Retinal pigment epithelial cell (primary cell): ENCODE measurements around the gene CNIH3.
"Not testable (repeated sequence)": the region's sequence is repeated elsewhere in the genome, so short reads cannot be mapped to it uniquely, and the experiment has no call there.

Source experiments
- DNase-seq: peaks from one replicate; pipeline ENCODE4 v3.0.0-alpha.2; 2010; ENCODE audit warnings: low read depth
- H3K4me3 ChIP-seq: 2 replicates; pipeline ENCODE4 v1.5.1; 2011; ENCODE audit warnings: mild to moderate bottlenecking, low read length, control low read depth, moderate library complexity
- CTCF ChIP-seq: conservative IDR thresholded peaks from 2 replicates; pipeline ENCODE4 v1.5.1; 2011; ENCODE audit warnings: low read depth, low read length, control low read depth, inconsistent platforms

Gene CNIH3

DNA sequence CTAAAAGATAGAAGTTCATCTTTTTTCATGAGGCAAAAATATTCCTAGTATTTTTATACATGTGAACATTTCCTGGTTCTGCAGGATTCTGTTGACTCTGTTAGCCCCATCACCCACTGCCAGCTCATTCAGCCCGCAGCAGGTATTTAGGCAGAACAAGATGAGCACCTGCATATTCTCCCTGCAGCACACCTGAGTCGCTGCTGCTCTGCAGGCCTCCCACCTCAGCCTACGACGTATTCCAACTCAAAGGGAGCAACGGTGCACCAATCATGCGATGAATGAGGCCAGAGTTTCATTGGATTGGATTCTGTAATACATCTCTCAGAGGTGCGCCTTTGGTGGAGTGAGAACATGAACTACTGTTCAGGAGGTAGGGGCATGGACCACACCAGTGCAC lies 87.6 kb downstream of the CNIH3 start:
- TF ChIP-seq CTCF = no peak
- no peak for DNase-seq
- H3K4me3 ChIP-seq = no peak overlapping the region

- DNase-seq = no peak
- H3K4me3 ChIP-seq = no peak overlapping the region
- TF ChIP-seq CTCF = no peak
Measured at GRCh38 chr1:224704107-224704735, 88.1 kb downstream of the CNIH3 start.

DNA sequence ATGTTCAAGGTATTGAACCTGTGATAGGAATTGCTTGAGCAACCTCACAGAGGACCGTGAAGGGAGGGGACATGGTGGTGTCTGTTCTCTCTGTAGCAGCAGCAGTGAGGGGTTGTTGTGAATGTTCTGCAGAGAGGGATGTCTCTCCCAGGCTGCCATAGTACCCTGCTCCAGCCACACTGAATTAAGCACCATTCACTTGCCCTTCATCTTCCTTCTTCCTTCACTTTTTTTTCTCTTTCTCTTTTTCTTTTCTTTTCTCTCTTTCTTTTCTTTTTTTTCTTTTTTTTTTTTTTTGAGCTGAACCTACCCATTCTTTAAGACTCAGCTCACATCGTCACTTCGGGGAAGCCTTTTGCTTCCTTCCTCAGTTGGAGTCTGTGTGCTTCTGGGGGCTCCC lies 89.5 kb downstream of the CNIH3 start:
- no peak for DNase-seq
- H3K4me3 ChIP-seq = no peak overlapping the region
- TF ChIP-seq CTCF = no peak

- no peak overlapping the region for H3K4me3 ChIP-seq
- no peak for DNase-seq
- no peak for TF ChIP-seq CTCF
Measured at GRCh38 chr1:224707843-224708725, 92.0 kb downstream of the CNIH3 start.

DNA sequence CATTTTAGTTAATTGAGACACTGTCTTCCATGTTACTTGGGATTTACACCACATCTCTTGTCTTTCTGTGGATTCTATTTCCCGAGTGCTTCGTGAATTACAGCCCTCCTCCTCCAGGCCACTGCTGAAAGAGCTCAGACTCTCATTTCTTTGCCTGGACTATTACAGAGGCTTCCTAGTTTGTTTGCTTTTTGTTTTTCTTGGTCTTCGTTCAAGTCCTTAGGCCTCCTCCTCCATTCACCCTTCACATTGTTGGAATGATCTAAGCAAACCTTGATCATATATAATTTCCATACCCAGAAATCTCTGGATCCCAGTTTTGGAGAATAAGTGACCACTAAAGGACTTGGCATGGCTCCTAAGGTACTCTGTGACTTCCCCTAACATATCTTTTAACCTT lies 94.1 kb downstream of the CNIH3 start:
- TF ChIP-seq CTCF = no peak
- H3K4me3 ChIP-seq = no peak overlapping the region
- DNase-seq = no peak

GRCh38 chr1:224711231-224711756 lies 95.2 kb downstream of the CNIH3 start:
- H3K4me3 ChIP-seq, DNase-seq: not testable (repeated sequence)

GRCh38 chr1:224711876-224712275 lies 95.8 kb downstream of the CNIH3 start:
- no peak for TF ChIP-seq CTCF
- DNase-seq = no peak
- H3K4me3 ChIP-seq = no peak overlapping the region
